Naive thymus-derived CD4-positive, alpha-beta T cell (primary cell): ENCODE data around the gene CLIC4. TPM values are rescaled to one million over a fixed set of nuclear protein-coding genes. Genes with fewer than 3 reads are reported as not detected.
"Not testable (repeated sequence)": the region's sequence is repeated elsewhere in the genome, so short reads cannot be mapped to it uniquely, and the experiment has no call there.

Experiments used
- ATAC-seq: fragments of 150-1000 bp; cut with Tn5 transposase; 2 replicates; pipeline ENCODE4 v1.10.0; 2021; ENCODE audit warnings: mild to moderate bottlenecking, moderate library complexity
- CTCF ChIA-PET: fragments of 350-600 bp; sonication (Branson Sonifier 250); formaldehyde crosslinking; loops from one replicate; lab custom pipeline; 2021; ENCODE audit warnings: antibody characterized with exemption; lab: Charles Lee
- POLR2A ChIA-PET: fragments of 350-600 bp; sonication (Branson Sonifier 250); formaldehyde crosslinking; loops from one replicate; lab custom pipeline; 2021; ENCODE audit warnings: antibody characterized with exemption, inconsistent platforms; lab: Charles Lee
- DNase-seq, 9 donors: peaks; one replicate each; pipeline versions ENCODE4 v3.0.0 to v3.0.0-alpha.2; 2020 to 2022; ENCODE audit warnings: mixed read lengths in 1 of 9
- H3K27ac ChIP-seq: one replicate; pipeline ENCODE4 v1.7.0; 2013; ENCODE audit warnings: mild to moderate bottlenecking, low read depth, low read length, moderate library complexity
- H3K27me3 ChIP-seq, 2 donors: one replicate each; pipeline ENCODE4 v1.7.0; 2013; ENCODE audit warnings: low read length in 2 of 2, mild to moderate bottlenecking in 2 of 2, moderate library complexity in 2 of 2; ENCODE audit not compliant: control insufficient read depth in 2 of 2, insufficient read depth in 2 of 2
- H3K36me3 ChIP-seq, 3 experiments: 1 replicate in 2 of 3; 2 replicates in 1 of 3; pipeline ENCODE4 v1.7.0; 2013; ENCODE audit warnings: low read length in 3 of 3, mild to moderate bottlenecking in 3 of 3, moderate library complexity in 1 of 3; ENCODE audit not compliant: insufficient read depth in 3 of 3, control insufficient read depth in 2 of 3
- H3K4me1 ChIP-seq, 2 donors: one replicate each; pipeline ENCODE4 v1.7.0; 2013; ENCODE audit warnings: low read length in 2 of 2, mild to moderate bottlenecking in 2 of 2, moderate library complexity in 1 of 2; ENCODE audit not compliant: control insufficient read depth in 2 of 2, insufficient read depth in 2 of 2
- H3K4me3 ChIP-seq: 2 replicates; pipeline ENCODE4 v1.7.0; 2013; ENCODE audit warnings: mild to moderate bottlenecking, low read length
- H3K9me3 ChIP-seq, 3 experiments: 1 replicate in 2 of 3; 2 replicates in 1 of 3; pipeline ENCODE4 v1.7.0; 2013; ENCODE audit warnings: low read length in 3 of 3; ENCODE audit not compliant: control insufficient read depth in 2 of 3
- H3K27ac Mint-ChIP-seq, 9 donors: one replicate each; pipeline ENCODE4 v1.8.0; 2020 to 2022; ENCODE audit warnings: mixed read lengths in 9 of 9, mild to moderate bottlenecking in 8 of 9, moderate library complexity in 5 of 9, inconsistent platforms in 2 of 9
- H3K27me3 Mint-ChIP-seq, 5 donors: one replicate each; pipeline ENCODE4 v1.8.0; 2021 to 2022; ENCODE audit warnings: mixed read lengths in 5 of 5, mild to moderate bottlenecking in 1 of 5
- H3K36me3 Mint-ChIP-seq, 5 donors: one replicate each; pipeline ENCODE4 v1.8.0; 2020 to 2022; ENCODE audit warnings: mixed read lengths in 5 of 5, mild to moderate bottlenecking in 3 of 5, inconsistent platforms in 1 of 5
- H3K4me1 Mint-ChIP-seq, 7 donors: one replicate each; pipeline ENCODE4 v1.8.0; 2020 to 2022; ENCODE audit warnings: mixed read lengths in 7 of 7, mild to moderate bottlenecking in 3 of 7, inconsistent platforms in 1 of 7
- H3K4me3 Mint-ChIP-seq, 10 donors: one replicate each; pipeline ENCODE4 v1.8.0; 2020 to 2022; ENCODE audit warnings: mild to moderate bottlenecking in 10 of 10, mixed read lengths in 10 of 10, moderate library complexity in 6 of 10, inconsistent platforms in 2 of 10
- H3K9me3 Mint-ChIP-seq, 11 donors: one replicate each; pipeline ENCODE4 v1.8.0; 2020 to 2022; ENCODE audit warnings: mixed read lengths in 11 of 11, mild to moderate bottlenecking in 4 of 11, inconsistent platforms in 1 of 11, moderate library complexity in 1 of 11
- intact Hi-C, 2 donors: fragments of 100-400 bp; cut with micrococcal nuclease; formaldehyde crosslinking; loops; one replicate each; pipeline ENCODE4 v1.15.1; 2023
- polyA plus RNA-seq, 2 donors: library from polyadenylated mRNA; unstranded; fragments of 300-500 nt; fragmentation: Illumina TruSeq; gene quantifications; one replicate each; pipeline ENCODE4 v1.2.3, GENCODE V29; 2021
- total RNA-seq, 6 experiments: library from RNA in 5 of 6; stranded (reverse) in 5 of 6; gene quantifications; 1 replicate in 5 of 6; 2 replicates in 1 of 6; pipeline ENCODE4 v1.2.3 and lab custom pipeline; 2021 to 2026

Gene CLIC4
- total and polyA plus RNA-seq, 7 experiments from 2014 or later, result 0.54 to 16.8 (median 1.7) TPM

- CTCF ChIA-PET, H3K4me3 ChIP-seq, H3K4me1 Mint-ChIP-seq, H3K27me3 ChIP-seq, POLR2A ChIA-PET, DNase-seq, intact Hi-C loops, H3K9me3 ChIP-seq, H3K27me3 Mint-ChIP-seq, H3K4me1 ChIP-seq, H3K27ac Mint-ChIP-seq, H3K36me3 ChIP-seq, H3K4me3 Mint-ChIP-seq, H3K9me3 Mint-ChIP-seq, H3K27ac ChIP-seq, H3K36me3 Mint-ChIP-seq: not testable (repeated sequence)
- peak; percentile 87 for ATAC-seq
These were observed 11.9 kb upstream of the CLIC4 start for GRCh38 chr1:24733342-24733741.

GRCh38 chr1:24735156-24735508 is 10.1 kb upstream of the CLIC4 start:
- POLR2A ChIA-PET, result no interaction called here
- Mint-ChIP-seq H3K27ac (no peak overlapping the region), H3K36me3 (no peaks in the 10 kb centered on the region), H3K4me1 (peaks cover 0 to 6% (median 3%) of the 10 kb centered on the region in 7 donors), H3K4me3 (no peak overlapping the region), H3K9me3 (no peaks in the 10 kb centered on the region), H3K27me3 (peaks cover 0 to 3% (median 0%) of the 10 kb centered on the region in 5 donors)
- H3K4me3 ChIP-seq, result no peak overlapping the region
- H3K9me3 ChIP-seq, result no peaks in the 10 kb centered on the region
- no peak overlapping the region for H3K27ac ChIP-seq
- DNase-seq, result no peak
- intact Hi-C loops, result no loop called here
- H3K4me1 ChIP-seq, result no peaks in the 10 kb centered on the region
- ATAC-seq, result no peak
- no peaks in the 10 kb centered on the region for H3K36me3 ChIP-seq
- H3K27me3 ChIP-seq, result no peaks in the 10 kb centered on the region
- CTCF ChIA-PET, result no interaction called here

GRCh38 chr1:24735509-24736375 is 9.5 kb upstream of the CLIC4 start:
- no peaks in the 10 kb centered on the region for H3K4me1 ChIP-seq
- H3K27ac Mint-ChIP-seq, result no peak overlapping the region
- ChIA-PET CTCF (no interaction called here), POLR2A (no interaction called here)
- no peaks in the 10 kb centered on the region for H3K9me3 ChIP-seq
- no peak overlapping the region for H3K4me3 ChIP-seq
- no peak overlapping the region for H3K4me3 Mint-ChIP-seq
- intact Hi-C loops, result no loop called here
- no peak for ATAC-seq
- H3K27me3 ChIP-seq, result no peaks in the 10 kb centered on the region
- no peaks in the 10 kb centered on the region for H3K36me3 Mint-ChIP-seq
- no peak overlapping the region for H3K27ac ChIP-seq
- no peaks in the 10 kb centered on the region for H3K36me3 ChIP-seq
- no peak for DNase-seq
- H3K9me3 Mint-ChIP-seq, result no peaks in the 10 kb centered on the region
- H3K4me1 Mint-ChIP-seq, result peaks cover 0 to 6% (median 3%) of the 10 kb centered on the region in 7 donors
- peaks cover 0 to 3% (median 0%) of the 10 kb centered on the region in 5 donors for H3K27me3 Mint-ChIP-seq

- peaks cover 0 to 10% (median 0%) of the 10 kb centered on the region in 5 donors for H3K27me3 Mint-ChIP-seq
- no peak overlapping the region for H3K4me3 Mint-ChIP-seq
- no peaks in the 10 kb centered on the region for H3K36me3 Mint-ChIP-seq
- Histone ChIP-seq H3K27me3 (no peaks in the 10 kb centered on the region), H3K4me1 (no peaks in the 10 kb centered on the region), H3K4me3 (no peak overlapping the region), H3K9me3 (no peaks in the 10 kb centered on the region), H3K27ac (no peak overlapping the region), H3K36me3 (no peaks in the 10 kb centered on the region)
- intact Hi-C loops, result no loop called here
- no peak overlapping the region for H3K27ac Mint-ChIP-seq
- DNase-seq, result no peak
- no peaks in the 10 kb centered on the region for H3K9me3 Mint-ChIP-seq
- ATAC-seq, result no peak
- peaks cover 0 to 13% (median 8%) of the 10 kb centered on the region in 7 donors for H3K4me1 Mint-ChIP-seq
- CTCF ChIA-PET, result no interaction called here
- POLR2A ChIA-PET, result no interaction called here
These were observed 7.7 kb upstream of the CLIC4 start for GRCh38 chr1:24737368-24738117.

- no peak for ATAC-seq
- POLR2A ChIA-PET, result no interaction called here
These were observed 6.0 kb upstream of the CLIC4 start for GRCh38 chr1:24739241-24739640.

GRCh38 chr1:24742090-24742938 is 2.9 kb upstream of the CLIC4 start:
- Mint-ChIP-seq H3K4me3 (peak overlapping the region in 1 of 10 donors; percentile 29), H3K9me3 (no peaks in the 10 kb centered on the region), H3K4me1 (peaks cover 7 to 36% (median 15%) of the 10 kb centered on the region in 7 donors), H3K27me3 (peaks cover 0 to 10% (median 0%) of the 10 kb centered on the region in 5 donors), H3K27ac (peak overlapping the region in 3 of 9 donors; percentile 1 to 44 (median 23)), H3K36me3 (no peaks in the 10 kb centered on the region)
- Histone ChIP-seq H3K9me3 (no peaks in the 10 kb centered on the region), H3K27ac (no peak overlapping the region), H3K4me3 (no peak overlapping the region), H3K36me3 (no peaks in the 10 kb centered on the region), H3K4me1 (peaks cover 0 to 4% of the 10 kb centered on the region in 2 donors), H3K27me3 (no peaks in the 10 kb centered on the region)
- intact Hi-C loops, result loop anchor here (10.0 kb wide), 4 partner anchors 58 to 788 kb away; partner anchors contain the start of genes PNRC2 (in 1 of the 2), RCAN3 (in 1 of the 2) and RSRP1 (in 1 of the 2)
- ChIA-PET CTCF (interaction anchor here (0.6 kb wide), 1 partner anchor 20 kb away, joined by 3 read pairs; no protein-coding TSS in a partner anchor), POLR2A (no interaction called here)
- DNase-seq (no peak), ATAC-seq (no peak)

More at GRCh38 chr1:24739241-24739640, 6.0 kb upstream of the CLIC4 start:
- intact Hi-C loops, result no loop called here
- H3K4me3 Mint-ChIP-seq, result no peak overlapping the region
- no peaks in the 10 kb centered on the region for H3K36me3 ChIP-seq
- H3K4me3 ChIP-seq, result no peak overlapping the region
- H3K4me1 Mint-ChIP-seq, result peaks cover 8 to 25% (median 12%) of the 10 kb centered on the region in 7 donors
- DNase-seq, result no peak
- H3K27ac Mint-ChIP-seq, result no peak overlapping the region
- H3K27ac ChIP-seq, result no peak overlapping the region
- H3K9me3 Mint-ChIP-seq, result no peaks in the 10 kb centered on the region
- no peaks in the 10 kb centered on the region for H3K36me3 Mint-ChIP-seq
- peaks cover 0 to 3% of the 10 kb centered on the region in 2 donors for H3K4me1 ChIP-seq
- no peaks in the 10 kb centered on the region for H3K27me3 ChIP-seq
- H3K27me3 Mint-ChIP-seq, result peaks cover 0 to 10% (median 0%) of the 10 kb centered on the region in 5 donors
- H3K9me3 ChIP-seq, result no peaks in the 10 kb centered on the region
- CTCF ChIA-PET, result interaction anchor here (1.0 kb wide), 1 partner anchor 50 kb away, joined by 3 read pairs; no protein-coding TSS in a partner anchor
